Activated naive CD4-positive, alpha-beta T cell treated with Interleukin-2 at 50 U/mL for 16 hours (primary cell): ENCODE data around the gene COG5.
"Not testable (repeated sequence)": the region's sequence is repeated elsewhere in the genome, so short reads cannot be mapped to it uniquely, and the experiment has no call there.

Experiments used
- DNase-seq: peaks from one replicate; pipeline ENCODE4 v3.0.0-alpha.2; 2020

Gene COG5

GRCh38 chr7:107579885-107580715 is 16.4 kb upstream of the COG5 start, which contains the start of gene BCAP29:
BCAP29 (plus strand) TSS chr7:107580246; CDS start chr7:107580773, 527 bp downstream.
- peak; percentile 73 for DNase-seq

GRCh38 chr7:107579554-107579884 is 15.8 kb upstream of the COG5 start:
- DNase-seq, result no peak

- DNase-seq, result no peak
Measured at GRCh38 chr7:107573537-107573936, 9.8 kb upstream of the COG5 start.

GRCh38 chr7:107570298-107570697 is 6.6 kb upstream of the COG5 start:
- no peak for DNase-seq

- DNase-seq, result no peak
Measured at GRCh38 chr7:107564553-107565298, 1.0 kb upstream of the COG5 start.

GRCh38 chr7:107563081-107563774 is 492 bp downstream of the COG5 start:
- DNase-seq, result no peak

GRCh38 chr7:107560898-107561516 is 2.7 kb downstream of the COG5 start:
- no peak for DNase-seq

- no peak for DNase-seq
Measured at GRCh38 chr7:107559864-107560263, 3.9 kb downstream of the COG5 start.

GRCh38 chr7:107555893-107556292 is 7.8 kb downstream of the COG5 start:
- no peak for DNase-seq

GRCh38 chr7:107551936-107552335 is 11.8 kb downstream of the COG5 start:
- DNase-seq, result no peak

GRCh38 chr7:107544848-107545591 is 18.7 kb downstream of the COG5 start:
- no peak for DNase-seq

GRCh38 chr7:107543338-107543993 is 20.3 kb downstream of the COG5 start:
- DNase-seq, result no peak

- no peak for DNase-seq
Measured at GRCh38 chr7:107538001-107538400, 25.7 kb downstream of the COG5 start.

GRCh38 chr7:107537228-107537627 is 26.5 kb downstream of the COG5 start:
- not testable (repeated sequence) for DNase-seq

GRCh38 chr7:107534139-107534538 is 29.6 kb downstream of the COG5 start:
- no peak for DNase-seq

GRCh38 chr7:107530751-107531150 is 33.0 kb downstream of the COG5 start:
- no peak for DNase-seq

GRCh38 chr7:107528461-107528860 is 35.3 kb downstream of the COG5 start:
- no peak for DNase-seq

- no peak for DNase-seq
Measured at GRCh38 chr7:107527196-107527595, 36.5 kb downstream of the COG5 start.

GRCh38 chr7:107526672-107527071 is 37.0 kb downstream of the COG5 start:
- no peak for DNase-seq

GRCh38 chr7:107506674-107507339 is 56.9 kb downstream of the COG5 start:
- DNase-seq, result no peak

- DNase-seq, result no peak
Measured at GRCh38 chr7:107505997-107506673, 57.6 kb downstream of the COG5 start.
